T-cell (primary cell): Measurements from ENCODE around the gene EZH2. TPM values are rescaled to one million over a fixed set of nuclear protein-coding genes. Genes with fewer than 3 reads are reported as not detected.

Source experiments
- ATAC-seq, 4 experiments: fragments of 200-7000 bp in 3 of 4; fragments of 150-1000 bp in 1 of 4; cut with Tn5 transposase; replicated peaks in 1 of 4; 1 replicate in 3 of 4; 2 replicates in 1 of 4; pipeline ENCODE4 v1.10.0; 2021; ENCODE audit warnings: moderate library complexity in 3 of 4, mild to moderate bottlenecking in 2 of 4, moderate number of reproducible peaks in 1 of 4
- CTCF ChIA-PET, 2 donors: fragments of 300-600 bp; sonication (Branson Sonifier 250); formaldehyde crosslinking; loops; one replicate each; lab custom pipeline; 2022; ENCODE audit warnings: antibody characterized with exemption in 2 of 2; lab: Charles Lee
- POLR2A ChIA-PET, 2 donors: fragments of 300-600 bp; sonication (Branson Sonifier 250); formaldehyde crosslinking; loops; one replicate each; lab custom pipeline; 2022; ENCODE audit warnings: antibody characterized with exemption in 2 of 2; lab: Charles Lee
- DNase-seq, 35 experiments: peaks; one replicate each; pipeline versions ENCODE4 v3.0.0 to v3.0.0-alpha.2; 2013 to 2023
- H3K27ac ChIP-seq: one replicate; pipeline ENCODE4 v1.5.1; 2013; ENCODE audit warnings: low read length
- H3K27me3 ChIP-seq, 2 experiments: replicated peaks in 1 of 2; 1 replicate in 1 of 2; 2 replicates in 1 of 2; pipeline versions ENCODE4 v1.6.1 to v1.7.0; 2013; ENCODE audit warnings: low read length in 1 of 2, mixed read lengths in 1 of 2; ENCODE audit not compliant: control insufficient read depth in 2 of 2, insufficient read depth in 2 of 2; ENCODE audit errors: extremely low read depth in 1 of 2
- H3K36me3 ChIP-seq, 2 donors: 1 replicate in 1 of 2; 2 replicates in 1 of 2; pipeline versions ENCODE4 v1.6.1 to v1.7.0; 2013; ENCODE audit warnings: low read length in 1 of 2; ENCODE audit not compliant: control insufficient read depth in 2 of 2, insufficient read depth in 1 of 2; ENCODE audit errors: extremely low read depth in 1 of 2
- H3K4me1 ChIP-seq, 2 experiments: 1 replicate in 1 of 2; 2 replicates in 1 of 2; pipeline versions ENCODE4 v1.6.1 to v1.7.0; 2013; ENCODE audit warnings: low read length in 2 of 2, mixed read lengths in 1 of 2; ENCODE audit not compliant: insufficient read depth in 2 of 2, control insufficient read depth in 1 of 2; ENCODE audit errors: extremely low read depth in 1 of 2
- H3K4me3 ChIP-seq, 2 donors: 1 replicate in 1 of 2; 2 replicates in 1 of 2; pipeline versions ENCODE4 v1.5.1 to v1.7.0; 2013; ENCODE audit warnings: mild to moderate bottlenecking in 2 of 2, low read length in 1 of 2, moderate library complexity in 1 of 2; ENCODE audit not compliant: control insufficient read depth in 1 of 2; ENCODE audit errors: extremely low read depth in 1 of 2
- H3K9me3 ChIP-seq: 2 replicates; pipeline ENCODE4 v1.7.0; 2013
- H3K27ac Mint-ChIP-seq, 2 donors: one replicate each; pipeline ENCODE4 v1.8.0; 2020 to 2021; ENCODE audit warnings: mild to moderate bottlenecking in 2 of 2, mixed read lengths in 2 of 2
- H3K27me3 Mint-ChIP-seq, 2 donors: one replicate each; pipeline ENCODE4 v1.8.0; 2021 to 2022; ENCODE audit warnings: mixed read lengths in 2 of 2
- H3K36me3 Mint-ChIP-seq: one replicate; pipeline ENCODE4 v1.8.0; 2021; ENCODE audit warnings: mixed read lengths
- H3K4me1 Mint-ChIP-seq, 3 donors: one replicate each; pipeline ENCODE4 v1.8.0; 2020 to 2022; ENCODE audit warnings: mixed read lengths in 3 of 3, mild to moderate bottlenecking in 1 of 3
- H3K4me3 Mint-ChIP-seq, 3 donors: one replicate each; pipeline ENCODE4 v1.8.0; 2020 to 2022; ENCODE audit warnings: mild to moderate bottlenecking in 3 of 3, mixed read lengths in 3 of 3, moderate library complexity in 3 of 3
- H3K9me3 Mint-ChIP-seq, 3 donors: one replicate each; pipeline ENCODE4 v1.8.0; 2020 to 2022; ENCODE audit warnings: mixed read lengths in 3 of 3
- WGBS: methylation state at CpG from one replicate; pipeline ENCODE4 v1.1.5; 2013; ENCODE audit warnings: missing lambda C conversion rate; ENCODE audit not compliant: insufficient coverage; 5-methylcytosine and 5-hydroxymethylcytosine counted together
- total RNA-seq, 35 experiments: library from RNA in 6 of 35; stranded (reverse) in 6 of 35; fragments of 120-200 nt in 1 of 35; gene quantifications; one replicate each; pipeline versions ENCODE4 v1.2.1 to v1.2.4 and lab custom pipeline; 2013 to 2026

Gene EZH2
- total RNA-seq, 5 donors from 2014 or later (not counting 1 experiment from before 2014, with no cell fraction given) = 8.1 to 24.0 (median 11.2) TPM

GRCh38 chr7:148862481-148862880 is 21.6 kb downstream of the EZH2 start:
- ChIA-PET CTCF (no interaction called here), POLR2A (interaction anchor here in 1 of 2 donors (0.6 kb wide), 1 partner anchor 10 kb away, joined by 4 read pairs; no protein-coding TSS in a partner anchor)
- no peak overlapping the region for H3K4me3 Mint-ChIP-seq
- 100% methylated on average over 2 of the region's 3 CpGs for WGBS
- Histone ChIP-seq H3K4me1 (peaks cover 0 to 7% of the 10 kb centered on the region in 2 experiments), H3K9me3 (no peaks in the 10 kb centered on the region), H3K36me3 (no peaks in the 10 kb centered on the region), H3K27me3 (no peaks in the 10 kb centered on the region), H3K27ac (no peak overlapping the region), H3K4me3 (no peak overlapping the region)
- no peak for DNase-seq
- no peak overlapping the region for H3K27ac Mint-ChIP-seq
- H3K36me3 Mint-ChIP-seq = peaks cover 1% of the 10 kb centered on the region
- H3K4me1 Mint-ChIP-seq = peaks cover 13 to 28% (median 19%) of the 10 kb centered on the region in 3 donors
- no peaks in the 10 kb centered on the region for H3K27me3 Mint-ChIP-seq
- no peak for ATAC-seq
- H3K9me3 Mint-ChIP-seq = peaks cover 0 to 1% (median under 1%) of the 10 kb centered on the region in 3 donors

GRCh38 chr7:148858489-148858888 is 25.6 kb downstream of the EZH2 start:
- Mint-ChIP-seq H3K4me1 (peaks cover 14 to 22% (median 16%) of the 10 kb centered on the region in 3 donors), H3K27me3 (no peaks in the 10 kb centered on the region), H3K36me3 (no peaks in the 10 kb centered on the region), H3K27ac (no peak overlapping the region), H3K9me3 (no peaks in the 10 kb centered on the region), H3K4me3 (no peak overlapping the region)
- H3K4me3 ChIP-seq = no peak overlapping the region
- WGBS = 100% methylated on average over 1 of the region's 2 CpGs
- no peak overlapping the region for H3K27ac ChIP-seq
- POLR2A ChIA-PET = no interaction called here
- no peaks in the 10 kb centered on the region for H3K27me3 ChIP-seq
- H3K9me3 ChIP-seq = no peaks in the 10 kb centered on the region
- DNase-seq = no peak
- no peaks in the 10 kb centered on the region for H3K36me3 ChIP-seq
- peaks cover 0 to 3% of the 10 kb centered on the region in 2 experiments for H3K4me1 ChIP-seq
- ATAC-seq = no peak
- CTCF ChIA-PET = interaction anchor here (0.6 to 3.2 kb wide), 3 partner anchors 103 to 347 kb away, joined by 3 to 12 read pairs (median 8); no protein-coding TSS in a partner anchor

GRCh38 chr7:148856891-148857290 is 27.2 kb downstream of the EZH2 start:
- Mint-ChIP-seq H3K36me3 (no peaks in the 10 kb centered on the region), H3K27me3 (no peaks in the 10 kb centered on the region), H3K4me3 (no peak overlapping the region), H3K27ac (no peak overlapping the region), H3K9me3 (no peaks in the 10 kb centered on the region), H3K4me1 (peaks cover 10 to 21% (median 11%) of the 10 kb centered on the region in 3 donors)
- no peak overlapping the region for H3K4me3 ChIP-seq
- H3K27ac ChIP-seq = no peak overlapping the region
- POLR2A ChIA-PET = no interaction called here
- no CpG with 5 or more reads among the region's 5 CpGs for WGBS
- no peaks in the 10 kb centered on the region for H3K9me3 ChIP-seq
- ATAC-seq (no peak), DNase-seq (peak in 1 of 35 experiments; percentile 15)
- H3K4me1 ChIP-seq = peaks cover 0 to 3% of the 10 kb centered on the region in 2 experiments
- no peaks in the 10 kb centered on the region for H3K36me3 ChIP-seq
- CTCF ChIA-PET = interaction anchor here (0.7 to 2.2 kb wide), 10 partner anchors 10 to 279 kb away, joined by 3 to 18 read pairs (median 6); partner anchors contain the start of gene EZH2 (in 1 of the 2)
- H3K27me3 ChIP-seq = no peaks in the 10 kb centered on the region

GRCh38 chr7:148856578-148856881 is 27.6 kb downstream of the EZH2 start:
- Histone ChIP-seq H3K9me3 (no peaks in the 10 kb centered on the region), H3K36me3 (no peaks in the 10 kb centered on the region), H3K27me3 (no peaks in the 10 kb centered on the region), H3K4me3 (no peak overlapping the region), H3K4me1 (peaks cover 0 to 5% of the 10 kb centered on the region in 2 experiments), H3K27ac (no peak overlapping the region)
- H3K36me3 Mint-ChIP-seq = no peaks in the 10 kb centered on the region
- no CpG with 5 or more reads among the region's 2 CpGs for WGBS
- DNase-seq (no peak), ATAC-seq (no peak)
- POLR2A ChIA-PET = interaction anchor here (0.6 to 1.2 kb wide), 3 partner anchors 19 to 53 kb away, joined by 4 to 10 read pairs (median 4); no protein-coding TSS in a partner anchor
- CTCF ChIA-PET = interaction anchor here (0.6 to 2.2 kb wide), 11 partner anchors 10 to 279 kb away, joined by 3 to 18 read pairs (median 5); partner anchors contain the start of genes CUL1 (in 1 of the 2) and EZH2 (in 1 of the 2)
- H3K27ac Mint-ChIP-seq = no peak overlapping the region
- no peaks in the 10 kb centered on the region for H3K27me3 Mint-ChIP-seq
- peak overlapping the region in 1 of 3 donors; percentile 34 for H3K4me3 Mint-ChIP-seq
- no peaks in the 10 kb centered on the region for H3K9me3 Mint-ChIP-seq
- peaks cover 9 to 22% (median 11%) of the 10 kb centered on the region in 3 donors for H3K4me1 Mint-ChIP-seq

GRCh38 chr7:148854983-148855382 is 29.1 kb downstream of the EZH2 start:
- no peaks in the 10 kb centered on the region for H3K27me3 Mint-ChIP-seq
- H3K4me1 Mint-ChIP-seq = peaks cover 11 to 29% (median 17%) of the 10 kb centered on the region in 3 donors
- H3K4me3 Mint-ChIP-seq = no peak overlapping the region
- no peaks in the 10 kb centered on the region for H3K9me3 ChIP-seq
- ChIA-PET POLR2A (no interaction called here), CTCF (interaction anchor here (0.6 to 2.2 kb wide), 5 partner anchors 9 to 172 kb away, joined by 3 to 18 read pairs (median 7); no protein-coding TSS in a partner anchor)
- no peak for DNase-seq
- no peak overlapping the region for H3K27ac Mint-ChIP-seq
- no peaks in the 10 kb centered on the region for H3K36me3 Mint-ChIP-seq
- no peak overlapping the region for H3K4me3 ChIP-seq
- no peak overlapping the region for H3K27ac ChIP-seq
- H3K36me3 ChIP-seq = no peaks in the 10 kb centered on the region
- ATAC-seq = no peak
- H3K27me3 ChIP-seq = no peaks in the 10 kb centered on the region
- 80% methylated on average over 1 of the region's 1 CpG for WGBS
- no peaks in the 10 kb centered on the region for H3K9me3 Mint-ChIP-seq
- H3K4me1 ChIP-seq = peaks cover 0 to 8% of the 10 kb centered on the region in 2 experiments

- Mint-ChIP-seq H3K4me3 (no peak overlapping the region), H3K4me1 (peaks cover 20 to 38% (median 28%) of the 10 kb centered on the region in 3 donors), H3K9me3 (no peaks in the 10 kb centered on the region), H3K27ac (no peak overlapping the region), H3K27me3 (no peaks in the 10 kb centered on the region), H3K36me3 (no peaks in the 10 kb centered on the region)
- Histone ChIP-seq H3K27ac (no peak overlapping the region), H3K4me3 (no peak overlapping the region), H3K27me3 (no peaks in the 10 kb centered on the region), H3K4me1 (peaks cover 8 to 9% of the 10 kb centered on the region in 2 experiments), H3K36me3 (no peaks in the 10 kb centered on the region), H3K9me3 (no peaks in the 10 kb centered on the region)
- ChIA-PET POLR2A (no interaction called here), CTCF (no interaction called here)
- WGBS = 67% methylated on average over 1 of the region's 1 CpG
- ATAC-seq (no peak), DNase-seq (no peak)
Observed at GRCh38 chr7:148852272-148852671, 31.8 kb downstream of the EZH2 start.
